GM13977 (cell line): ENCODE measurements around the gene SPRED2.

Experiments
- DNase-seq: peaks from one replicate; pipeline ENCODE4 v3.0.0; 2012; ENCODE audit warnings: low spot score
- in situ Hi-C: fragments of 300-500 bp; cut with MboI; formaldehyde crosslinking; loops from one replicate; pipeline ENCODE4 v1.12.0; 2022; ENCODE audit warnings: low sequenced_read_pairs, low pct_unique_long_range_greater_than_20kb, mixed read lengths, inconsistent platforms; ENCODE audit not compliant: unreplicated experiment
- TF ChIP-seq, protein P1 (sequence below): IDR thresholded peaks from 2 replicates; pipeline ENCODE4 v1.5.1; 2012; ENCODE audit warnings: mild to moderate bottlenecking, control low read depth; ENCODE audit not compliant: insufficient read depth; ENCODE audit errors: extremely low read depth, missing control alignments

SPRED2 gene

DNA sequence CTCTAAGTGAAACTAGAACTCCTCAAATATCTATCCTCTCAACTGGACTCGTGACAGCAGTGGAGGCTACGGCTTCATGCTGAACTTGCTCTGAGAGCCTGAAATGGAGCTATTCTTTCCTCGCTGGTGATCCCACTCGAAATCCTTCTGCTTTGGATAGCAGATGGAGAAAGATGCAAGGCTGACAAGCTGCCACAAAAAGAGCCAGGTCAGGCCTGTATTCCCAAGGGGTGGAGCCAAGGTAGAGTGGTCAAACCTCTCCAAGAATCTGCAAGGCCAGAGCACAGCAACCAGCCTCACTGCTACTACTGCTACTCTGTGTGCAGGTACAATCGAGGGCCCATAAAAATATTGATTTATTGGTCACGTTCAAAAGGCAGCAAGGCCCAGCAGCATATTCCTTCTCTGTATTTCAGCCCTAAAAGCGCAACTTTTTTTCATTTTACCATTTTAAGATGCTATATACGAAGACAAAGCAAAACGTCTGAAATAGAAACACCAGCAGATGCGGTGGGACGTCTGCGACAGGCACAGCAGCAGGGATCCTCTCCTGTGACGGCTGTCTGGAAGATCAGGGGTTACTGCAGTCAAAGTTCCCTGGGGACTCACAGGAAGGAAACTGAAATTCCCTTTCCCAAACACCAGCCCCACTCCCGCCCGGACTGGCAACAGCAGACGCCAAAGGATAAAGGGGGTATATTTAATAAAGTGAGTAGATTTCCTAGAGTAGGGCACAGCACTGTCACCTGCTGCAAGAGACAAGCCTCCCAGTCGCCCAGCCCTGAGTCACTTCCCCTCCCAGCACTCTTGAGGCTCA, 2.4 kb downstream of the SPRED2 start:
- in situ Hi-C loops = no loop called here
- TF ChIP-seq, protein P1, sequence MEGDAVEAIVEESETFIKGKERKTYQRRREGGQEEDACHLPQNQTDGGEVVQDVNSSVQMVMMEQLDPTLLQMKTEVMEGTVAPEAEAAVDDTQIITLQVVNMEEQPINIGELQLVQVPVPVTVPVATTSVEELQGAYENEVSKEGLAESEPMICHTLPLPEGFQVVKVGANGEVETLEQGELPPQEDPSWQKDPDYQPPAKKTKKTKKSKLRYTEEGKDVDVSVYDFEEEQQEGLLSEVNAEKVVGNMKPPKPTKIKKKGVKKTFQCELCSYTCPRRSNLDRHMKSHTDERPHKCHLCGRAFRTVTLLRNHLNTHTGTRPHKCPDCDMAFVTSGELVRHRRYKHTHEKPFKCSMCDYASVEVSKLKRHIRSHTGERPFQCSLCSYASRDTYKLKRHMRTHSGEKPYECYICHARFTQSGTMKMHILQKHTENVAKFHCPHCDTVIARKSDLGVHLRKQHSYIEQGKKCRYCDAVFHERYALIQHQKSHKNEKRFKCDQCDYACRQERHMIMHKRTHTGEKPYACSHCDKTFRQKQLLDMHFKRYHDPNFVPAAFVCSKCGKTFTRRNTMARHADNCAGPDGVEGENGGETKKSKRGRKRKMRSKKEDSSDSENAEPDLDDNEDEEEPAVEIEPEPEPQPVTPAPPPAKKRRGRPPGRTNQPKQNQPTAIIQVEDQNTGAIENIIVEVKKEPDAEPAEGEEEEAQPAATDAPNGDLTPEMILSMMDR = no peak
- no peak for DNase-seq

DNA sequence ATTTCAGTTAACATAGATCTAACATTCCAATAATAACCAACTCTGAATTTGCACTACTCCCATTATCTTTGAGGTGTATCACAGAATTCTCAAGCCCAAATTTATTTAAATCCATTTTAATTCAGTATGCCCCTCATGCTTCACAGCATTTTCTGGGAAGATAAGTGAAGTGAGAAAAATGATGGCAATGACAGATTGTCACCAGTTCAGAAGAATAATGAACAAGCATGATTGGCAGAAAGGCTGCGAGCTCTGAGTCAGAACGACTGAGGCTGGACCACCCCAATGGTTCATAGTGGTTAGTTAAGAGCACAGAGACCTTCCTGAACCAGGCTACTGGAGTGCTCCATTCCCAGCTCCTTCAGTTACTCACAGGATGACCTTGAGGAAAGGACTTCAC, 4.9 kb downstream of the SPRED2 start:
- DNase-seq = no peak
- TF ChIP-seq, protein P1 = no peak
- in situ Hi-C loops = no loop called here

DNA sequence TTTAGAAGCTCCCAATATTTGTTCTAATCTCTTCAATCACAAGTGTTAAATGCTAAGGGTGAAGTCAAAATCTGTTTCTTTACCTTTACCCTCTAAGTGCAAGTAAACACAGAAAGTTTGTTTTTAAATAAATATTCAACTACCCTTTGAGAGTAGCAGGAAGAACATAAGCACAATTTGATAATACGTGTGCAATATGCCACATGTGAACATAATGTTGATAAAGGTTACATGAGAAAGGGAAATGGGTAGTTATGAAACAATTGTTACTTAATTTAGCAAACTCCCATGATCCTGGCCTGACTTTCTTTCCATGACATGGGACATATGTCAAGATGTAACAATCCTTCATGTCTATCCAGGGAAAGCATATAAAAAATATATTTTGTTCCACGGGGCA, 7.1 kb downstream of the SPRED2 start:
- TF ChIP-seq, protein P1 = no peak
- in situ Hi-C loops = no loop called here
- DNase-seq = no peak

DNA sequence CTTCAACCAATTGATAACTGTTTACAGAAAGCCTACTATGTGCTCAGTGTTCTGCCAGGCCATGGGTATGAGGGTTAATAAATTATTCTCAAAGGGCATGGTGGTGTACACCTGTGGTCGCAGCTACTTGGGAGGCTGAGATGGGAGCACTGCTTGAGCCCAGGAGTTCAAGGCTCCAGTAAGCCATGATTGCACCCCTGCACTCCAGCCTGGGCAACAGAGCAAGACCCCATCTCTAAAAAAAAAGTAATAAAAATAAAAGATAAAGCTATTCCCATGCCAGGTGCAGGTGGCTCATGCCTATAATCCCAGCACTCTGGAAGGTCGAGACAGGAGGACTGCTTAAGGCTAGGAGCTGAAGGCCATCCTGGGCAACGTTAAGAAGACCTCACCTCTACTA, 8.0 kb downstream of the SPRED2 start:
- no peak for DNase-seq
- in situ Hi-C loops = no loop called here
- TF ChIP-seq, protein P1 = no peak

DNA sequence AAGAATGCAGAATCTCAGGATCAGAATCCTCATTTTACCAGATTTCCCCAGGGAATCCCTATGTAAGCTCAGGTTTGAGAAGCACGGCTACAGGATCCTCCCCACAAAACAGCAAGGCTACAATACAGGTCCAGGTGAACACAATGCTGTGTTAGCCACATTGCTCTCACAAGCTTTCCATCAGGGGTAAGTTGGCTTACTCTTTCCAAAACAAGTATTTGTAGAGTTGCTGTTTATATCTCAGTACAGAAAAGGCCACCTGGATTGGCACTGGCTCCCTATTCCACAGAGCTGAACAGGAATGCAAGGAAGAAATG, 11.0 kb downstream of the SPRED2 start:
- no peak for DNase-seq
- in situ Hi-C loops = no loop called here
- TF ChIP-seq, protein P1 = no peak

DNA sequence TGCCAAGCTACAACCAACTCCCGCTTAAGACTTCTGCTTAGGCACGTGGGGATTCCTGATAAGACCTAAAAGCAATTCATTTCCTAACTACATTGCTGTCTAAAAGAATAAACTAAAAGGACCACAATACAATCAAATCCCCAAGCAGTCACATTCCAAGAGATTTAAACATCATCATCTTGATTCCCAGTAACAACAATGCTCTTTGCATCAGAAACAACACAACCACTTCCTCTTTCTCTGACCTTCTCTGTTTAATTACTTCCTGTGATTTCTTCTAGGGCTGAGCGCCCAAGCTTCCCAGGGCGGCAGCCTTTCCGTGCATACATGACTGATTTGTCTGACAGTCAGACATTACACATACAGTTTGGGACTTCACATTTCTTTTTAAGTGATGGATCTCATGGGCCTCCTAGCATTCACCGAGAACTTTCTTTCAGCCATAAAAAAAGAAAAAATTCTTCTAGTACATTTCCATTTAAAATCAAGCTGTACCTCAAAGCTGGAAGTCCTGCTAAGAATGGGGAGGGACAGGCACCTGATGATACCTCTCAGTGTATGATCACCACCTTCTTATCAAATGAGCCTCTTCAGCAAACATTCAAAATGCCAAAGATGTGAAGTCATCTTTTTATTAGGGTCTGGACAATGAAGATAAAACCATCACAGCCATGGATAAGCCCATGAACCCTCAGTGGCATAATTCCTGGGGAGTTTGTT, 11.5 kb downstream of the SPRED2 start:
- DNase-seq = peak; percentile 51
- in situ Hi-C loops = no loop called here

More for the DNA sequence above, 11.5 kb downstream of the SPRED2 start:
- TF ChIP-seq, protein P1 = no peak
